GM19455 (cell line): ENCODE measurements around the gene FBXL15.

Experiments used
- ATAC-seq: cut with Tn5 transposase; IDR thresholded peaks from one replicate; pipeline ENCODE4 v1.9.1; 2021; ENCODE audit not compliant: unreplicated experiment

Gene FBXL15

GRCh38 chr10:102424916-102425315, 4.3 kb downstream of the FBXL15 start:
- no peak for ATAC-seq

GRCh38 chr10:102425444-102425843, 4.8 kb downstream of the FBXL15 start:
- no peak for ATAC-seq

- ATAC-seq, result no peak
Observed at GRCh38 chr10:102426803-102427287, 6.2 kb downstream of the FBXL15 start.

- no peak for ATAC-seq
Observed at GRCh38 chr10:102429468-102429867, 8.8 kb downstream of the FBXL15 start.

GRCh38 chr10:102431452-102432124, 11.0 kb downstream of the FBXL15 start:
- no peak for ATAC-seq

GRCh38 chr10:102432162-102432950, 11.7 kb downstream of the FBXL15 start, which contains the start of gene CUEDC2:
Gene CUEDC2 (minus strand): TSS chr10:102432574. CDS start chr10:102425188, 7,386 bp downstream.
- peak; percentile 93 for ATAC-seq

- no peak for ATAC-seq
Observed at GRCh38 chr10:102433619-102434046, 13.0 kb downstream of the FBXL15 start.

GRCh38 chr10:102434394-102435132, 13.9 kb downstream of the FBXL15 start:
- no peak for ATAC-seq

GRCh38 chr10:102435133-102435497, 14.5 kb downstream of the FBXL15 start:
- ATAC-seq, result no peak

- ATAC-seq, result no peak
Observed at GRCh38 chr10:102435529-102436233, 15.0 kb downstream of the FBXL15 start.

- no peak for ATAC-seq
Observed at GRCh38 chr10:102436312-102436711, 15.7 kb downstream of the FBXL15 start.

- ATAC-seq, result no peak
Observed at GRCh38 chr10:102437515-102437914, 16.9 kb downstream of the FBXL15 start.

- no peak for ATAC-seq
Observed at GRCh38 chr10:102438374-102438773, 17.7 kb downstream of the FBXL15 start.

- no peak for ATAC-seq
Observed at GRCh38 chr10:102444851-102445250, 24.2 kb downstream of the FBXL15 start.

GRCh38 chr10:102449321-102450123, 28.9 kb downstream of the FBXL15 start:
- peak; percentile 55 for ATAC-seq

- ATAC-seq, result no peak
Observed at GRCh38 chr10:102450124-102450373, 29.4 kb downstream of the FBXL15 start.

GRCh38 chr10:102450374-102451104, 29.9 kb downstream of the FBXL15 start:
- ATAC-seq, result peak; percentile 63

- no peak for ATAC-seq
Observed at GRCh38 chr10:102451105-102451969, 30.7 kb downstream of the FBXL15 start, which contains the start of gene C10orf95. Gene C10orf95 (minus strand): TSS chr10:102451543. CDS start chr10:102451093, 450 bp downstream.
